HepG2 (cell line): ENCODE results near the gene TAF3. TPM values are rescaled to one million over a fixed set of nuclear protein-coding genes. Genes with fewer than 3 reads are reported as not detected.

Source experiments
- ATF1 ChIP-seq: IDR thresholded peaks from 2 replicates; pipeline ENCODE4 v1.6.1; 2016; ENCODE audit warnings: mild to moderate bottlenecking, control low read depth
- HMGA1 ChIP-seq: sonication (generic); formaldehyde crosslinking; conservative IDR thresholded peaks from 2 replicates; pipeline ENCODE4 v1.4.0; 2020; ENCODE audit warnings: missing genetic modification reagents
- KDM2A ChIP-seq: sonication (generic); formaldehyde crosslinking; IDR thresholded peaks from 2 replicates; pipeline ENCODE4 v1.4.0; 2020; ENCODE audit warnings: low read depth, missing genetic modification reagents, borderline replicate concordance
- SOX13 ChIP-seq, 3 experiments: fragments of 450-650 bp in 1 of 3; sonication (generic) in 1 of 3; formaldehyde crosslinking in 1 of 3; IDR thresholded peaks in 2 of 3; conservative IDR thresholded peaks in 1 of 3; 2 replicates each; pipeline versions ENCODE4 v1.5.0 to v1.6.1; 2016 to 2020; ENCODE audit warnings: antibody characterized with exemption in 1 of 3, mild to moderate bottlenecking in 1 of 3, missing compliant biosample characterization in 1 of 3, missing genetic modification reagents in 1 of 3, moderate library complexity in 1 of 3
- ZNF10 ChIP-seq: sonication (generic); formaldehyde crosslinking; IDR thresholded peaks from 2 replicates; pipeline ENCODE4 v1.4.0; 2020; ENCODE audit warnings: mild to moderate bottlenecking, low read depth, missing genetic modification reagents, borderline replicate concordance
- ZNF563 ChIP-seq: sonication (generic); formaldehyde crosslinking; IDR thresholded peaks from 2 replicates; pipeline ENCODE4 v1.8.0; 2022; ENCODE audit warnings: mild to moderate bottlenecking, moderate library complexity, missing genetic modification reagents
- polyA plus RNA-seq, 8 experiments: library from polyadenylated mRNA; depleted of rRNA in 3 of 8; stranded (reverse) in 7 of 8; unstranded in 1 of 8; fragments of >200 nt; fragmentation: Illumina TruSeq in 4 of 8; extraction: Trizol in 4 of 8; gene quantifications; 2 replicates each; pipeline versions ENCODE4 v1.2.1 to v1.2.3, GENCODE V29; 2011 to 2016; ENCODE audit warnings: low read depth in 4 of 8, missing spikeins in 1 of 8, mixed read lengths in 1 of 8; ENCODE audit not compliant: insufficient read depth in 1 of 8
- total RNA-seq, 5 experiments: library from RNA; depleted of rRNA; stranded (reverse); fragments of >200 nt; fragmentation: Illumina TruSeq; extraction: Trizol; gene quantifications; 2 replicates each; pipeline ENCODE4 v1.2.3, GENCODE V29; 2016; ENCODE audit warnings: low read depth in 1 of 5
- TF ChIP-seq, protein P1 (sequence below): sonication (generic); formaldehyde crosslinking; IDR thresholded peaks from 2 replicates; pipeline ENCODE4 v1.5.1; 2020; ENCODE audit warnings: mild to moderate bottlenecking, missing genetic modification reagents, moderate library complexity

The TAF3 gene
- total and polyA plus RNA-seq, 2 of the 13 experiments (the other 11 are each of a cell fraction or from before 2014, with no cell fraction given), result 1.7 to 2.9 TPM

GRCh38 chr10:7786430-7786829, 31.9 kb upstream of the TAF3 start (continued):
- TF ChIP-seq, protein P1, sequence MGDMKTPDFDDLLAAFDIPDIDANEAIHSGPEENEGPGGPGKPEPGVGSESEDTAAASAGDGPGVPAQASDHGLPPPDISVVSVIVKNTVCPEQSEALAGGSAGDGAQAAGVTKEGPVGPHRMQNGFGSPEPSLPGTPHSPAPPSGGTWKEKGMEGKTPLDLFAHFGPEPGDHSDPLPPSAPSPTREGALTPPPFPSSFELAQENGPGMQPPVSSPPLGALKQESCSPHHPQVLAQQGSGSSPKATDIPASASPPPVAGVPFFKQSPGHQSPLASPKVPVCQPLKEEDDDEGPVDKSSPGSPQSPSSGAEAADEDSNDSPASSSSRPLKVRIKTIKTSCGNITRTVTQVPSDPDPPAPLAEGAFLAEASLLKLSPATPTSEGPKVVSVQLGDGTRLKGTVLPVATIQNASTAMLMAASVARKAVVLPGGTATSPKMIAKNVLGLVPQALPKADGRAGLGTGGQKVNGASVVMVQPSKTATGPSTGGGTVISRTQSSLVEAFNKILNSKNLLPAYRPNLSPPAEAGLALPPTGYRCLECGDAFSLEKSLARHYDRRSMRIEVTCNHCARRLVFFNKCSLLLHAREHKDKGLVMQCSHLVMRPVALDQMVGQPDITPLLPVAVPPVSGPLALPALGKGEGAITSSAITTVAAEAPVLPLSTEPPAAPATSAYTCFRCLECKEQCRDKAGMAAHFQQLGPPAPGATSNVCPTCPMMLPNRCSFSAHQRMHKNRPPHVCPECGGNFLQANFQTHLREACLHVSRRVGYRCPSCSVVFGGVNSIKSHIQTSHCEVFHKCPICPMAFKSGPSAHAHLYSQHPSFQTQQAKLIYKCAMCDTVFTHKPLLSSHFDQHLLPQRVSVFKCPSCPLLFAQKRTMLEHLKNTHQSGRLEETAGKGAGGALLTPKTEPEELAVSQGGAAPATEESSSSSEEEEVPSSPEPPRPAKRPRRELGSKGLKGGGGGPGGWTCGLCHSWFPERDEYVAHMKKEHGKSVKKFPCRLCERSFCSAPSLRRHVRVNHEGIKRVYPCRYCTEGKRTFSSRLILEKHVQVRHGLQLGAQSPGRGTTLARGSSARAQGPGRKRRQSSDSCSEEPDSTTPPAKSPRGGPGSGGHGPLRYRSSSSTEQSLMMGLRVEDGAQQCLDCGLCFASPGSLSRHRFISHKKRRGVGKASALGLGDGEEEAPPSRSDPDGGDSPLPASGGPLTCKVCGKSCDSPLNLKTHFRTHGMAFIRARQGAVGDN (CRISPR knock-in tag), result no peak
- TF ChIP-seq ATF1 (CRISPR knock-in tag) (no peak), ZNF563 (CRISPR knock-in tag) (no peak), ZNF10 (CRISPR knock-in tag) (no peak), KDM2A (CRISPR knock-in tag) (no peak), SOX13 (IDR thresholded peaks at IDR 0.05) (no peak), SOX13 (CRISPR knock-in tag; conservative IDR thresholded peaks at IDR 0.05 in 1 of 2, IDR thresholded peaks at IDR 0.05 in 1 of 2) (no peak), HMGA1 (no peak)
- TF ChIP-seq, all 625 proteins: peak for 0
